ENCODE data around the gene PPIF.

PPIF gene

GRCh38 chr10:79308016-79308415 lies 39.3 kb upstream of the PPIF start:
- Histone ChIP-seq H3K27ac (replicated peaks) (no peak overlapping the region), H3K27me3 (ENCODE audit: insufficient read depth, poor library complexity, severe bottlenecking) (no peaks in the 10 kb centered on the region), H3K4me3 (replicated peaks; ENCODE audit: insufficient read depth, low read length) (no peak overlapping the region)
- DNase-seq (ENCODE audit: low read depth in 1 of 2, low spot score in 1 of 2) = no peak
- TF ChIP-seq GABPA (IDR thresholded peaks at IDR 0.05; ENCODE audit: low read depth) (no peak), SPI1 (IDR thresholded peaks at IDR 0.05; ENCODE audit: borderline replicate concordance, low read depth) (no peak), POLR2AphosphoS5 (IDR thresholded peaks at IDR 0.05; ENCODE audit: low read depth) (no peak), CTCF (IDR thresholded peaks at IDR 0.05; ENCODE audit: insufficient read depth, low read length) (no peak), REST (IDR thresholded peaks at IDR 0.05; ENCODE audit: insufficient replicate concordance, low read depth) (no peak)

GRCh38 chr10:79308969-79309665 lies 38.2 kb upstream of the PPIF start:
- Histone ChIP-seq H3K27ac (replicated peaks) (no peak overlapping the region), H3K27me3 (ENCODE audit: insufficient read depth, poor library complexity, severe bottlenecking) (no peaks in the 10 kb centered on the region), H3K4me3 (replicated peaks; ENCODE audit: insufficient read depth, low read length) (no peak overlapping the region)
- DNase-seq (ENCODE audit: low read depth in 1 of 2, low spot score in 1 of 2) = no peak
- no peak; the same call in 1 of the 2 replicates for TF ChIP-seq POLR2AphosphoS5 (IDR thresholded peaks at IDR 0.05; ENCODE audit: low read depth)
- no peak for TF ChIP-seq GABPA (IDR thresholded peaks at IDR 0.05; ENCODE audit: low read depth)
- TF ChIP-seq REST (IDR thresholded peaks at IDR 0.05; ENCODE audit: insufficient replicate concordance, low read depth) = no peak
- no peak for TF ChIP-seq SPI1 (IDR thresholded peaks at IDR 0.05; ENCODE audit: borderline replicate concordance, low read depth)
- TF ChIP-seq CTCF (IDR thresholded peaks at IDR 0.05; ENCODE audit: insufficient read depth, low read length) = no peak

GRCh38 chr10:79310200-79310865 lies 36.9 kb upstream of the PPIF start:
- Histone ChIP-seq H3K27ac (replicated peaks) (no peak overlapping the region), H3K27me3 (ENCODE audit: insufficient read depth, poor library complexity, severe bottlenecking) (no peaks in the 10 kb centered on the region), H3K4me3 (replicated peaks; ENCODE audit: insufficient read depth, low read length) (no peak overlapping the region)
- no peak for DNase-seq (ENCODE audit: low read depth in 1 of 2, low spot score in 1 of 2)
- TF ChIP-seq POLR2AphosphoS5 (IDR thresholded peaks at IDR 0.05; ENCODE audit: low read depth) (no peak), REST (IDR thresholded peaks at IDR 0.05; ENCODE audit: insufficient replicate concordance, low read depth) (no peak), CTCF (IDR thresholded peaks at IDR 0.05; ENCODE audit: insufficient read depth, low read length) (no peak), GABPA (IDR thresholded peaks at IDR 0.05; ENCODE audit: low read depth) (no peak), SPI1 (IDR thresholded peaks at IDR 0.05; ENCODE audit: borderline replicate concordance, low read depth) (no peak)

All from HL-60 (cell line).